ENCODE measurements around the gene PLIN4.

PLIN4 gene

GRCh38 chr19:4522291-4523002, 4.2 kb upstream of the PLIN4 start:
- Mint-ChIP-seq H3K4me3 (no peak overlapping the region), H3K9me3 (no peaks in the 10 kb centered on the region), H3K27me3 (peaks cover 4% of the 10 kb centered on the region), H3K36me3 (ENCODE audit: low read depth) (no peaks in the 10 kb centered on the region), H3K4me1 (no peaks in the 10 kb centered on the region), H3K27ac (no peak overlapping the region)
- ATAC-seq (no peak), DNase-seq (no peak)

GRCh38 chr19:4521888-4522242, 3.6 kb upstream of the PLIN4 start:
- DNase-seq (no peak), ATAC-seq (no peak)
- no peaks in the 10 kb centered on the region for H3K9me3 Mint-ChIP-seq
- H3K4me1 Mint-ChIP-seq, result no peaks in the 10 kb centered on the region
- no peaks in the 10 kb centered on the region for H3K36me3 Mint-ChIP-seq (ENCODE audit: low read depth)
- peaks cover 4% of the 10 kb centered on the region for H3K27me3 Mint-ChIP-seq
- no peak overlapping the region for H3K27ac Mint-ChIP-seq
- no peak overlapping the region for H3K4me3 Mint-ChIP-seq

- peaks cover 4% of the 10 kb centered on the region for H3K27me3 Mint-ChIP-seq
- ATAC-seq (no peak), DNase-seq (no peak)
- no peaks in the 10 kb centered on the region for H3K9me3 Mint-ChIP-seq
- H3K27ac Mint-ChIP-seq, result no peak overlapping the region
- no peak overlapping the region for H3K4me3 Mint-ChIP-seq
- no peaks in the 10 kb centered on the region for H3K36me3 Mint-ChIP-seq (ENCODE audit: low read depth)
- H3K4me1 Mint-ChIP-seq, result no peaks in the 10 kb centered on the region
These were observed 3.0 kb upstream of the PLIN4 start for GRCh38 chr19:4521170-4521887.

GRCh38 chr19:4519521-4520277, 1.4 kb upstream of the PLIN4 start:
- Mint-ChIP-seq H3K4me3 (no peak overlapping the region), H3K27ac (no peak overlapping the region), H3K27me3 (peaks cover 4% of the 10 kb centered on the region), H3K9me3 (no peaks in the 10 kb centered on the region), H3K4me1 (no peaks in the 10 kb centered on the region), H3K36me3 (ENCODE audit: low read depth) (no peaks in the 10 kb centered on the region)
- no peak for DNase-seq
- ATAC-seq, result no peak

- DNase-seq (no peak), ATAC-seq (no peak)
- Mint-ChIP-seq H3K27ac (no peak overlapping the region), H3K27me3 (peaks cover 4% of the 10 kb centered on the region), H3K36me3 (ENCODE audit: low read depth) (no peaks in the 10 kb centered on the region), H3K4me3 (no peak overlapping the region), H3K4me1 (no peaks in the 10 kb centered on the region), H3K9me3 (no peaks in the 10 kb centered on the region)
These were observed 848 bp upstream of the PLIN4 start for GRCh38 chr19:4519172-4519496.

- H3K4me3 Mint-ChIP-seq, result no peak overlapping the region
- DNase-seq (no peak), ATAC-seq (no peak)
- H3K27me3 Mint-ChIP-seq, result peaks cover 4% of the 10 kb centered on the region
- no peaks in the 10 kb centered on the region for H3K4me1 Mint-ChIP-seq
- H3K9me3 Mint-ChIP-seq, result no peaks in the 10 kb centered on the region
- H3K27ac Mint-ChIP-seq, result no peak overlapping the region
- no peaks in the 10 kb centered on the region for H3K36me3 Mint-ChIP-seq (ENCODE audit: low read depth)
These were observed 732 bp downstream of the PLIN4 start for GRCh38 chr19:4517451-4518057.

- ATAC-seq, result no peak
- H3K4me1 Mint-ChIP-seq, result no peaks in the 10 kb centered on the region
- no peaks in the 10 kb centered on the region for H3K36me3 Mint-ChIP-seq (ENCODE audit: low read depth)
- no peak overlapping the region for H3K4me3 Mint-ChIP-seq
- H3K27ac Mint-ChIP-seq, result no peak overlapping the region
- no peaks in the 10 kb centered on the region for H3K9me3 Mint-ChIP-seq
- no peak for DNase-seq
- peaks cover 4% of the 10 kb centered on the region for H3K27me3 Mint-ChIP-seq
These were observed 1.4 kb downstream of the PLIN4 start for GRCh38 chr19:4516939-4517300.

- no peak overlapping the region for H3K27ac Mint-ChIP-seq
- no peaks in the 10 kb centered on the region for H3K9me3 Mint-ChIP-seq
These were observed 1.9 kb downstream of the PLIN4 start for GRCh38 chr19:4516199-4516938.

GRCh38 chr19:4515732-4516131, 2.6 kb downstream of the PLIN4 start:
- Mint-ChIP-seq H3K9me3 (no peaks in the 10 kb centered on the region), H3K4me3 (no peak overlapping the region)
- DNase-seq, result no peak

More at GRCh38 chr19:4516199-4516938, 1.9 kb downstream of the PLIN4 start:
- Mint-ChIP-seq H3K27me3 (peaks cover 4% of the 10 kb centered on the region), H3K4me3 (no peak overlapping the region), H3K4me1 (no peaks in the 10 kb centered on the region), H3K36me3 (ENCODE audit: low read depth) (no peaks in the 10 kb centered on the region)
- no peak for ATAC-seq
- no peak for DNase-seq

GRCh38 chr19:4513248-4513647, 5.0 kb downstream of the PLIN4 start:
- DNase-seq (no peak), ATAC-seq (no peak)
- H3K36me3 Mint-ChIP-seq (ENCODE audit: low read depth), result no peaks in the 10 kb centered on the region
- no peak overlapping the region for H3K4me3 Mint-ChIP-seq
- no peaks in the 10 kb centered on the region for H3K9me3 Mint-ChIP-seq
- no peak overlapping the region for H3K27ac Mint-ChIP-seq
- H3K27me3 Mint-ChIP-seq, result no peaks in the 10 kb centered on the region
- no peaks in the 10 kb centered on the region for H3K4me1 Mint-ChIP-seq

More at GRCh38 chr19:4515732-4516131, 2.6 kb downstream of the PLIN4 start:
- peaks cover 4% of the 10 kb centered on the region for H3K27me3 Mint-ChIP-seq
- no peak overlapping the region for H3K27ac Mint-ChIP-seq
- ATAC-seq, result no peak
- H3K36me3 Mint-ChIP-seq (ENCODE audit: low read depth), result no peaks in the 10 kb centered on the region
- no peaks in the 10 kb centered on the region for H3K4me1 Mint-ChIP-seq

GRCh38 chr19:4512070-4512469, 6.2 kb downstream of the PLIN4 start:
- Mint-ChIP-seq H3K36me3 (ENCODE audit: low read depth) (no peaks in the 10 kb centered on the region), H3K4me3 (no peak overlapping the region), H3K9me3 (no peaks in the 10 kb centered on the region), H3K27me3 (no peaks in the 10 kb centered on the region), H3K4me1 (no peaks in the 10 kb centered on the region), H3K27ac (no peak overlapping the region)
- DNase-seq (no peak), ATAC-seq (no peak)

- Mint-ChIP-seq H3K9me3 (no peaks in the 10 kb centered on the region), H3K4me1 (peaks cover 3% of the 10 kb centered on the region), H3K36me3 (ENCODE audit: low read depth) (no peaks in the 10 kb centered on the region), H3K27ac (no peak overlapping the region), H3K4me3 (no peak overlapping the region), H3K27me3 (no peaks in the 10 kb centered on the region)
- no peak for ATAC-seq
- no peak for DNase-seq
These were observed 6.8 kb downstream of the PLIN4 start for GRCh38 chr19:4511300-4512054.

- H3K27me3 Mint-ChIP-seq, result no peaks in the 10 kb centered on the region
- no peak for DNase-seq
- no peaks in the 10 kb centered on the region for H3K9me3 Mint-ChIP-seq
- peaks cover 12% of the 10 kb centered on the region for H3K4me1 Mint-ChIP-seq
- H3K4me3 Mint-ChIP-seq, result no peak overlapping the region
- no peak overlapping the region for H3K27ac Mint-ChIP-seq
- H3K36me3 Mint-ChIP-seq (ENCODE audit: low read depth), result peaks cover 4% of the 10 kb centered on the region
- no peak for ATAC-seq
These were observed 7.6 kb downstream of the PLIN4 start for GRCh38 chr19:4510435-4511255.
